ENCODE results near the gene HERC2. TPM values are rescaled to one million over a fixed set of nuclear protein-coding genes. Genes with fewer than 3 reads are reported as not detected.
"Not testable (repeated sequence)": the region's sequence is repeated elsewhere in the genome, so short reads cannot be mapped to it uniquely, and the experiment has no call there.

HERC2 gene
- total and polyA plus RNA-seq, 4 donors, result 21.7 to 70.8 (median 47.5) TPM

DNA sequence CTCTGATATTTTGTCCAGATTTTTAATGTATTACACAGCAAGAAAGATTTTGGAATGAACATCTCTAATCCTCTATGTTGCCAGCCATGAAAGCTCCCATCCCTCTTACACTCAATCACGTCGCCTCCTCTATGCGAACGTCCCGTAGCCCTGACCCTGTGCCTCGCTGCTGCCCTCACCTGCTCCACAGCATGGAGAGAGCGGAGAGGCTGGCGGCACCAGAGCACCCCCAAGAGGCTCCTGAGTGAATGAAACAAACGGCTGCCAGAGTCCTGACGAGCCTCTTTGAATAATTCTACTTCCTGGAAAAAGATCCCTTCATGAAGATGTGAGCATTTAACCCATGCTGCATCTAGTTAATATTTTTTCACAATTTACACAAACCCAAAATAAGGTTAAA, 116.3 kb downstream of the HERC2 start:
- H3K27me3 ChIP-seq (ENCODE audit: control insufficient read depth in 1 of 2, insufficient read depth in 2 of 2, low read length in 1 of 2); H3K36me3 ChIP-seq (ENCODE audit: control insufficient read depth in 1 of 2, insufficient read depth in 2 of 2, low read length in 1 of 2); H3K27ac ChIP-seq (ENCODE audit: low read depth in 1 of 2, low read length in 2 of 2); DNase-seq; H3K4me1 ChIP-seq (ENCODE audit: control insufficient read depth in 1 of 2, insufficient read depth in 2 of 2, low read length in 2 of 2); H3K9me3 ChIP-seq (ENCODE audit: control insufficient read depth, low read length); intact Hi-C loops (cut with DNase I); H3K4me3 ChIP-seq (ENCODE audit: low read length in 2 of 2): not testable (repeated sequence)
- 28 to 39% methylated on average over 2 of the region's 10 CpGs for WGBS, 2 donors
- ATAC-seq (ENCODE audit: low FRiP score), result peak; percentile 63

GRCh38 chr15:28203055-28203828, 118.7 kb downstream of the HERC2 start:
- H3K9me3 ChIP-seq (ENCODE audit: control insufficient read depth, low read length); DNase-seq; H3K36me3 ChIP-seq (ENCODE audit: control insufficient read depth in 1 of 2, insufficient read depth in 2 of 2, low read length in 1 of 2); intact Hi-C loops (cut with DNase I); ATAC-seq (ENCODE audit: low FRiP score); H3K27me3 ChIP-seq (ENCODE audit: control insufficient read depth in 1 of 2, insufficient read depth in 2 of 2, low read length in 1 of 2); H3K4me1 ChIP-seq (ENCODE audit: control insufficient read depth in 1 of 2, insufficient read depth in 2 of 2, low read length in 2 of 2); H3K27ac ChIP-seq (ENCODE audit: low read depth in 1 of 2, low read length in 2 of 2); H3K4me3 ChIP-seq (ENCODE audit: low read length in 2 of 2): not testable (repeated sequence)
- 90 to 96% methylated on average over 14 to 16 of the region's 18 CpGs for WGBS, 2 donors

DNA sequence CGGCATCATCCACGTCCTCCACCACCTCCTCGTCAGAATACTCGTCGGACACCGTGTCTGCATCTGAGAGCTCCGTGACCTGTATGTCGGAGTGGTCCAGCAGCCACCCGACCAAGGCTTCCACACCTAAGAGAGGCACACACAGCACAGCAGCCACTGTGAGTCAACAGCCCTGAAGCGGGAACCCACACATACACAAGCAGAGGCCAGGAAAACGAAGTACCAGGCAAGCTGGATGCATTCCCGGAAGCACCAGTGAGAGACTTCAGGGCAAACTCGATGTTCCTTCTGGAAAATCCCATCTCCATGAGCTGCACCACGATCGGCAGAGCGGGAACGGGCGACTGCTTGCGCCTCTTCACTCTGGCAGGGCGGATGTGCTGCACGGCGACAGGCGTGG, 119.9 kb downstream of the HERC2 start:
- H3K36me3 ChIP-seq (ENCODE audit: control insufficient read depth in 1 of 2, insufficient read depth in 2 of 2, low read length in 1 of 2); ATAC-seq (ENCODE audit: low FRiP score); H3K4me3 ChIP-seq (ENCODE audit: low read length in 2 of 2); H3K9me3 ChIP-seq (ENCODE audit: control insufficient read depth, low read length); H3K27ac ChIP-seq (ENCODE audit: low read depth in 1 of 2, low read length in 2 of 2); H3K4me1 ChIP-seq (ENCODE audit: control insufficient read depth in 1 of 2, insufficient read depth in 2 of 2, low read length in 2 of 2); intact Hi-C loops (cut with DNase I); H3K27me3 ChIP-seq (ENCODE audit: control insufficient read depth in 1 of 2, insufficient read depth in 2 of 2, low read length in 1 of 2); DNase-seq: not testable (repeated sequence)
- WGBS, 2 donors, result 58 to 68% methylated on average over 6 to 9 of the region's 23 CpGs

DNA sequence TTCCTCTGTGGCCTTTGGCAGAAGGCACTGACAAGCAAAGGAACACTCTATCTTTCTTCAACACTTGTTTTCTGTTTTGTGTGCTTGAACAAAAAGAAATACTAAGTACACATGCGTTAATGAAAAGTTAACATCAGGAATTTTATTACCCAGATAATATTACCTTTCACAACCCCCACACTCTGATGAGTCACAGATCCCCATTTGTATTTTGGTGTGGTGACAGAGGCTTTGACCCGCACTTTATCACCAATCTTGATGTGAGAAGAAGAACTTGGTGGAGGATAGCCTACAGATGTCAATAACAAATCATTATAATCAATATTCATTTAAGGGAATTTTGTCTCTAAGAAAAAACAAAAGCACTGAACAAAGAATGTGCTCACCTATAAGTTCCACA, 123.8 kb downstream of the HERC2 start:
- ATAC-seq (ENCODE audit: low FRiP score); DNase-seq; H3K27me3 ChIP-seq (ENCODE audit: control insufficient read depth in 1 of 2, insufficient read depth in 2 of 2, low read length in 1 of 2); H3K4me1 ChIP-seq (ENCODE audit: control insufficient read depth in 1 of 2, insufficient read depth in 2 of 2, low read length in 2 of 2); H3K27ac ChIP-seq (ENCODE audit: low read depth in 1 of 2, low read length in 2 of 2); H3K4me3 ChIP-seq (ENCODE audit: low read length in 2 of 2); H3K36me3 ChIP-seq (ENCODE audit: control insufficient read depth in 1 of 2, insufficient read depth in 2 of 2, low read length in 1 of 2); H3K9me3 ChIP-seq (ENCODE audit: control insufficient read depth, low read length); intact Hi-C loops (cut with DNase I): not testable (repeated sequence)
- WGBS, 2 donors, result 93% methylated on average over 2 of the region's 2 CpGs

GRCh38 chr15:28197694-28198093, 124.3 kb downstream of the HERC2 start:
- H3K4me3 ChIP-seq (ENCODE audit: low read length in 2 of 2); H3K27me3 ChIP-seq (ENCODE audit: control insufficient read depth in 1 of 2, insufficient read depth in 2 of 2, low read length in 1 of 2); H3K4me1 ChIP-seq (ENCODE audit: control insufficient read depth in 1 of 2, insufficient read depth in 2 of 2, low read length in 2 of 2); DNase-seq; H3K9me3 ChIP-seq (ENCODE audit: control insufficient read depth, low read length); ATAC-seq (ENCODE audit: low FRiP score); H3K36me3 ChIP-seq (ENCODE audit: control insufficient read depth in 1 of 2, insufficient read depth in 2 of 2, low read length in 1 of 2); H3K27ac ChIP-seq (ENCODE audit: low read depth in 1 of 2, low read length in 2 of 2); intact Hi-C loops (cut with DNase I): not testable (repeated sequence)
- WGBS, 2 donors, result 89 to 94% methylated on average over 3 of the region's 4 CpGs

DNA sequence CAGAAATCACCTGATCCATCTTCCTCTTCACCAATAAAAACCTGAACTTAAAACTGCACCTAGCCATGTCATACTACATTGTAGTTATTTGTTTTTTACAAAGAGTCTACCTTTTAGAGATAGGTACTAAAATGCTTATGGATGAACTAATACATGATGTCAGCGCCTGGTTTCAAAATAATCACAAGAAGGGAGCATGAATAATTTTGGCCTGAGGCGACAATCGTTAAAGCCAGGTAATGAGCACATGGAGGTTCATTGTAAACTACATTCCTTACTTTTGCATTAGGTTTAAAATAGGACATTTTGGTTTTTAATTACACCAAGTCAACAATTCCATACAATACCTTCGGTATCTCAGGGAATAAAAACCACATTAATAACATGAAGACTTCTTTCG, 125.4 kb downstream of the HERC2 start:
- intact Hi-C loops (cut with DNase I); DNase-seq; H3K4me1 ChIP-seq (ENCODE audit: control insufficient read depth in 1 of 2, insufficient read depth in 2 of 2, low read length in 2 of 2); H3K9me3 ChIP-seq (ENCODE audit: control insufficient read depth, low read length); H3K36me3 ChIP-seq (ENCODE audit: control insufficient read depth in 1 of 2, insufficient read depth in 2 of 2, low read length in 1 of 2); H3K27me3 ChIP-seq (ENCODE audit: control insufficient read depth in 1 of 2, insufficient read depth in 2 of 2, low read length in 1 of 2); H3K27ac ChIP-seq (ENCODE audit: low read depth in 1 of 2, low read length in 2 of 2); ATAC-seq (ENCODE audit: low FRiP score); H3K4me3 ChIP-seq (ENCODE audit: low read length in 2 of 2): not testable (repeated sequence)
- 95 to 97% methylated on average over 5 of the region's 5 CpGs for WGBS, 2 donors

- intact Hi-C loops (cut with DNase I), result no loop called here
- peaks cover under 1 to 4% of the 10 kb centered on the region in 2 donors for H3K36me3 ChIP-seq (ENCODE audit: control insufficient read depth in 1 of 2, insufficient read depth in 2 of 2, low read length in 1 of 2)
These were observed 129.2 kb downstream of the HERC2 start for GRCh38 chr15:28192772-28193171.

DNA sequence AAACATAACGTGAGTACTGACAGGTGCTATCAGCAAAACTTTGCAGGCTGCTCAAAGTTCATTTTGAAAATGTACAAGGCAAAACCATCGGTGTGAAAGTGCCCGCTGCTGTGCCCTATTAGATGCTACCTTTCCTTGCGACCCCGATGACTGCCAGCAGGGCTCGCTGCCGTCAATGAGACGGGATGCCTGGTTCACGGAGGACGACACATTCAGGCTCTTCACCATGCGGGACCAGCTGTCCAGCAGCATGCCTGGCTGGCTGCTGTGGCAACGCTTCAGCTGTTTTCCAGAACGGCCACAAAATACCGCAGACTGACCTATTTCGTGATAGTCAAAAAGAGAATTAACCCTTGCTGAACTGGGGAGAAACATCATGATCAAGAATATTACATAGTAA, 130.1 kb downstream of the HERC2 start:
- Histone ChIP-seq H3K9me3 (ENCODE audit: control insufficient read depth, low read length) (no peaks in the 10 kb centered on the region), H3K36me3 (ENCODE audit: control insufficient read depth in 1 of 2, insufficient read depth in 2 of 2, low read length in 1 of 2) (peaks cover 2 to 6% of the 10 kb centered on the region in 2 donors), H3K27ac (ENCODE audit: low read depth in 1 of 2, low read length in 2 of 2) (no peak overlapping the region), H3K4me1 (ENCODE audit: control insufficient read depth in 1 of 2, insufficient read depth in 2 of 2, low read length in 2 of 2) (no peaks in the 10 kb centered on the region), H3K4me3 (ENCODE audit: low read length in 2 of 2) (no peak overlapping the region), H3K27me3 (ENCODE audit: control insufficient read depth in 1 of 2, insufficient read depth in 2 of 2, low read length in 1 of 2) (no peaks in the 10 kb centered on the region)
- no peak for ATAC-seq (ENCODE audit: low FRiP score)
- intact Hi-C loops (cut with DNase I), result no loop called here
- peak; percentile 71 to 82 for DNase-seq
- 10 to 13% methylated on average over 15 of the region's 15 CpGs for WGBS, 2 donors

More at GRCh38 chr15:28192772-28193171, 129.2 kb downstream of the HERC2 start:
- DNase-seq (no peak), ATAC-seq (ENCODE audit: low FRiP score) (no peak)
- WGBS, 2 donors, result 7 to 26% methylated on average over 1 of the region's 1 CpG
- Histone ChIP-seq H3K4me3 (ENCODE audit: low read length in 2 of 2) (no peak overlapping the region), H3K4me1 (ENCODE audit: control insufficient read depth in 1 of 2, insufficient read depth in 2 of 2, low read length in 2 of 2) (no peaks in the 10 kb centered on the region), H3K27me3 (ENCODE audit: control insufficient read depth in 1 of 2, insufficient read depth in 2 of 2, low read length in 1 of 2) (no peaks in the 10 kb centered on the region), H3K27ac (ENCODE audit: low read depth in 1 of 2, low read length in 2 of 2) (peak overlapping the region in 1 of 2 donors; percentile 36), H3K9me3 (ENCODE audit: control insufficient read depth, low read length) (no peaks in the 10 kb centered on the region)

Data from aorta (tissue), 5 donors.